IMR-90 (cell line): ENCODE results near the gene URM1. TPM values are rescaled to one million over a fixed set of nuclear protein-coding genes. Genes with fewer than 3 reads are reported as not detected.
A peak's percentile ranks its signal among the peaks of the same experiment; 100 is the strongest.
"Not testable (repeated sequence)": the region's sequence is repeated elsewhere in the genome, so short reads cannot be mapped to it uniquely, and the experiment has no call there.

ENCODE experiments used
- ATAC-seq: fragments of 200-7000 bp; cut with Tn5 transposase; 2 replicates; pipeline ENCODE4 v1.9.1; 2020; ENCODE audit warnings: low read depth, mild to moderate bottlenecking, moderate library complexity
- BruUV-seq: library from RNA; stranded (reverse); fragments of 400-500 nt; replicated peaks from 2 replicates; lab custom pipeline; 2021; lab: Mats Ljungman, UMichigan
- CTCF ChIA-PET: fragments of 300-600 bp; formaldehyde crosslinking; extraction: SDS; loops from one replicate; lab custom pipeline; 2021; ENCODE audit warnings: antibody characterized with exemption; lab: Yijun Ruan, JAX
- POLR2A ChIA-PET: fragments of 300-600 bp; sonication (Branson Sonifier 250); formaldehyde crosslinking; loops from one replicate; lab custom pipeline; 2022; ENCODE audit warnings: antibody characterized with exemption; ENCODE audit not compliant: unreplicated experiment; lab: Charles Lee
- DNase-seq: peaks from one replicate; pipeline ENCODE4 v3.0.0; 2013
- H2AFZ ChIP-seq: replicated peaks from 2 replicates; pipeline ENCODE3; 2013; ENCODE audit warnings: low read length, mild to moderate bottlenecking; ENCODE audit not compliant: poor library complexity
- H2AK5ac ChIP-seq: 2 replicates; pipeline ENCODE4 v1.6.1; 2013; ENCODE audit warnings: low read depth, low read length, inconsistent platforms
- H2AK9ac ChIP-seq: replicated peaks from 2 replicates; pipeline ENCODE3; 2013; ENCODE audit warnings: mild to moderate bottlenecking, low read depth, low read length, moderate library complexity; ENCODE audit not compliant: poor library complexity
- H2BK120ac ChIP-seq: 2 replicates; pipeline ENCODE4 v1.6.1; 2013; ENCODE audit warnings: low read depth, low read length, inconsistent platforms
- H2BK15ac ChIP-seq: 3 replicates; pipeline ENCODE4 v1.6.1; 2013; ENCODE audit warnings: low read depth, low read length, inconsistent platforms
- H2BK20ac ChIP-seq: 2 replicates; pipeline ENCODE4 v1.6.1; 2013; ENCODE audit warnings: low read depth, mild to moderate bottlenecking, inconsistent platforms, low read length, moderate library complexity
- H2BK5ac ChIP-seq: 2 replicates; pipeline ENCODE4 v1.6.1; 2013; ENCODE audit warnings: mild to moderate bottlenecking, low read depth, low read length, inconsistent platforms; ENCODE audit not compliant: poor library complexity, severe bottlenecking
- H3K14ac ChIP-seq: replicated peaks from 2 replicates; pipeline ENCODE4 v1.6.1; 2013; ENCODE audit warnings: low read depth, low read length, inconsistent platforms
- H3K18ac ChIP-seq: 2 replicates; pipeline ENCODE4 v1.6.1; 2013; ENCODE audit warnings: low read depth, low read length, control low read depth
- H3K23ac ChIP-seq: 2 replicates; pipeline ENCODE4 v1.6.1; 2013; ENCODE audit warnings: low read depth, low read length, inconsistent platforms
- H3K27ac ChIP-seq: 2 replicates; pipeline ENCODE4 v1.5.1; 2013; ENCODE audit warnings: mild to moderate bottlenecking, control low read depth, low read length; ENCODE audit not compliant: insufficient read depth
- H3K27me3 ChIP-seq: 2 replicates; pipeline ENCODE4 v1.6.1; 2013; ENCODE audit warnings: low read length; ENCODE audit not compliant: control insufficient read depth, insufficient read depth
- H3K36me3 ChIP-seq: 2 replicates; pipeline ENCODE4 v1.6.1; 2013; ENCODE audit warnings: low read length, mixed read lengths; ENCODE audit not compliant: control insufficient read depth, insufficient read depth
- H3K4ac ChIP-seq: 2 replicates; pipeline ENCODE4 v1.6.1; 2013; ENCODE audit warnings: low read depth, low read length, inconsistent platforms
- H3K4me1 ChIP-seq: 2 replicates; pipeline ENCODE4 v1.6.1; 2013; ENCODE audit warnings: low read length, mixed read lengths; ENCODE audit not compliant: control insufficient read depth, insufficient read depth
- H3K4me2 ChIP-seq: 2 replicates; pipeline ENCODE4 v1.6.1; 2013; ENCODE audit warnings: low read depth, mild to moderate bottlenecking, control low read depth, low read length, moderate library complexity
- H3K4me3 ChIP-seq: 2 replicates; pipeline ENCODE4 v1.5.1; 2013; ENCODE audit warnings: low read depth, mild to moderate bottlenecking, control low read depth, low read length, moderate library complexity; ENCODE audit not compliant: insufficient read depth
- H3K56ac ChIP-seq: 2 replicates; pipeline ENCODE4 v1.6.1; 2013; ENCODE audit warnings: low read length, inconsistent platforms; ENCODE audit not compliant: insufficient read depth; ENCODE audit errors: extremely low read depth
- H3K79me1 ChIP-seq, 2 experiments: 2 replicates each; pipeline ENCODE4 v1.6.1; 2013; ENCODE audit warnings: low read length in 2 of 2, inconsistent platforms in 1 of 2, low read depth in 1 of 2
- H3K9ac ChIP-seq: 2 replicates; pipeline ENCODE4 v1.6.1; 2013; ENCODE audit warnings: low read depth, low read length, control low read depth
- H3K9me1 ChIP-seq: 2 replicates; pipeline ENCODE4 v1.6.1; 2013; ENCODE audit warnings: low read length, inconsistent platforms; ENCODE audit not compliant: insufficient read depth
- H3K9me3 ChIP-seq: 2 replicates; pipeline ENCODE4 v1.6.1; 2013; ENCODE audit warnings: low read length; ENCODE audit not compliant: control insufficient read depth, insufficient read depth
- H4K20me1 ChIP-seq: 2 replicates; pipeline ENCODE4 v1.6.1; 2013; ENCODE audit warnings: low read length, inconsistent platforms; ENCODE audit not compliant: insufficient read depth
- H4K5ac ChIP-seq: 2 replicates; pipeline ENCODE4 v1.6.1; 2013; ENCODE audit warnings: mild to moderate bottlenecking, low read depth, low read length, control low read depth
- H4K8ac ChIP-seq, 2 experiments: 2 replicates each; pipeline ENCODE4 v1.6.1; 2013; ENCODE audit warnings: low read depth in 2 of 2, low read length in 2 of 2, control low read depth in 1 of 2, inconsistent platforms in 1 of 2
- H4K91ac ChIP-seq: 2 replicates; pipeline ENCODE4 v1.6.1; 2013; ENCODE audit warnings: low read depth, low read length, inconsistent platforms; ENCODE audit not compliant: insufficient read depth
- CTCF ChIP-seq: conservative IDR thresholded peaks from 2 replicates; pipeline ENCODE4 v1.5.1; 2012; ENCODE audit warnings: mild to moderate bottlenecking, low read depth, low read length, improper control_type of control experiment
- FOS ChIP-seq: fragments of 150-350 bp; IDR thresholded peaks from 2 replicates; pipeline ENCODE4 v1.6.1; 2016; ENCODE audit warnings: low read depth, low read length
- MXI1 ChIP-seq: IDR thresholded peaks from 2 replicates; pipeline ENCODE4 v1.6.1; 2012; ENCODE audit warnings: low read depth, mild to moderate bottlenecking, low read length, moderate library complexity, borderline replicate concordance
- RAD21 ChIP-seq: IDR thresholded peaks from 2 replicates; pipeline ENCODE4 v1.6.1; 2012; ENCODE audit warnings: low read length, improper control_type of control experiment
- SMC3 ChIP-seq: fragments of 150-350 bp; IDR thresholded peaks from 2 replicates; pipeline ENCODE4 v1.6.1; 2016; ENCODE audit warnings: low read depth, mild to moderate bottlenecking, antibody characterized with exemption, low read length, moderate library complexity
- WGBS, 2 experiments: methylation state at CpG; one replicate each; pipeline versions ENCODE4 v1.1.5 to v1.1.7; 2013; ENCODE audit warnings: missing lambda C conversion rate in 2 of 2; ENCODE audit not compliant: insufficient read length in 1 of 2; ENCODE audit errors: extremely low coverage in 2 of 2; 5-methylcytosine and 5-hydroxymethylcytosine counted together
- dilution Hi-C: fragments of 300-500 bp; cut with HindIII; formaldehyde crosslinking; loops from one replicate; pipeline ENCODE4 v1.14.3; 2018; ENCODE audit warnings: low sequenced_read_pairs; ENCODE audit not compliant: unreplicated experiment
- in situ Hi-C: fragments of 300-500 bp; cut with MboI; formaldehyde crosslinking; loops from 3 replicates; pipeline ENCODE4 v1.14.3; 2019; ENCODE audit warnings: low sequenced_read_pairs, inconsistent platforms, mixed read lengths
- intact Hi-C: fragments of 100-400 bp; cut with micrococcal nuclease; formaldehyde crosslinking; loops from 2 replicates; pipeline ENCODE4 v1.10.0; 2022
- polyA plus RNA-seq, 3 experiments: library from polyadenylated mRNA; depleted of rRNA; stranded (reverse); fragments of >200 nt; gene quantifications; 2 replicates each; pipeline ENCODE4 v1.2.3, GENCODE V29; 2012; ENCODE audit warnings: low replicate concordance in 1 of 3
- total RNA-seq: library from RNA; depleted of rRNA; stranded (reverse); fragments of >200 nt; gene quantifications from 2 replicates; pipeline ENCODE4 v1.2.3, GENCODE V29; 2012

The URM1 gene
- total and polyA plus RNA-seq, 2 of the 4 experiments (the other 2 are of a cell fraction) = 33.2 to 66.9 TPM

DNA sequence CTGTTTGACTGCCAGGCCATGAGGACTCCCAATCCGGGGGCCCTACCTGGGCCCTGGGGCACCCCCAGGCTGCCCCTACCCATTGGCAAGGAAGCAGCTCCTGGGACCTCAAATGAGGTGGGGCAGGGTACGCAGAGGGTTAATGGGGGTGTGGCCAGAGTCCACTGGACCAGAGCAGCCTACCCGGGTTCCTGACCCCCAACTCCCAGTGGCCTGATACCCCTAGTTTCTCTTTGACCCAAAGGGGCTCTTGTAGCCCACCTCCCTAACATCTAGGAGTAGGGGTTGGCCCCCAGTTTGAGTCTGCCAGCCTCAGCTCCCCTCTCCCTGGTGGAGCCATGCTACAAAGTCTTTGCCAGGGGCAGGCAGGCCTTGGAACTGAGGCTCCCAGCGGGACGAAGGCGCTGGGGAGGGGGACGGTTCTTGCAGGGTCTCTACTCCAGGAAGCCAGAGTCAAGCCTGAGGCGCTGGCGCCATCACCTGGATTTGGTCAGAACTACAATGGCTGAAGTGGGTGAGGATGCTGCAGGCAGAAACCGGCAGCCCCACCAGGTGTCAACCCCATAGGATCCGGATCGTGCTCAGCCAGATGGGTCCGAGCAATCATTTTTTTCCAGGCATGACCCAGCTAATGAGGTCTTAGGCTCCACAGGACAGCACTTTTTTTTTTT is 41.1 kb downstream of the URM1 start:
- Histone ChIP-seq H3K4me3 (no peak overlapping the region), H2AK9ac (no peak overlapping the region), H4K91ac (no peak overlapping the region), H3K27me3 (peaks cover 24% of the 10 kb centered on the region), H4K5ac (no peak overlapping the region), H2BK15ac (no peak overlapping the region), H3K23ac (no peak overlapping the region), H3K9ac (no peak overlapping the region), H3K36me3 (no peaks in the 10 kb centered on the region), H3K18ac (no peak overlapping the region), H3K9me1 (no peaks in the 10 kb centered on the region), H3K4me1 (no peaks in the 10 kb centered on the region), H3K9me3 (no peaks in the 10 kb centered on the region), H2AFZ (peak overlapping the region; percentile 16), H3K27ac (no peak overlapping the region), H3K79me1 (no peaks in the 10 kb centered on the region), H3K56ac (no peak overlapping the region), H2AK5ac (no peak overlapping the region), H4K8ac (no peak overlapping the region), H3K4me2 (no peak overlapping the region), H4K20me1 (no peaks in the 10 kb centered on the region), H2BK120ac (no peak overlapping the region), H3K14ac (no peak overlapping the region), H3K4ac (no peak overlapping the region), H2BK5ac (no peak overlapping the region), H2BK20ac (no peak overlapping the region)
- ATAC-seq (peak; percentile 76), DNase-seq (peak; percentile 31)
- TF ChIP-seq MXI1 = no peak
- no peak for TF ChIP-seq FOS
- TF ChIP-seq CTCF = peak; percentile 68
- peak; percentile 84 for TF ChIP-seq RAD21
- TF ChIP-seq SMC3 = peak; percentile 79
- intact Hi-C loops = loop anchor here (1.0 to 2.0 kb wide), 2 partner anchors 50 to 117 kb away; no protein-coding TSS in a partner anchor
- 13% methylated on average over 4 of the region's 13 CpGs; no CpG with 5 or more reads in 1 of the 2 experiments for WGBS, 2 experiments
- no TSS peak for BruUV-seq
- POLR2A ChIA-PET = interaction anchor here (0.6 kb wide), 1 partner anchor 10 kb away, joined by 5 read pairs; no protein-coding TSS in a partner anchor
- dilution Hi-C loops = no loop called here
- in situ Hi-C loops = no loop called here
- CTCF ChIA-PET = interaction anchor here (1.3 to 1.9 kb wide), 2 partner anchors 8 to 50 kb away, joined by 5 to 7 read pairs; partner anchors contain the start of gene CERCAM

DNA sequence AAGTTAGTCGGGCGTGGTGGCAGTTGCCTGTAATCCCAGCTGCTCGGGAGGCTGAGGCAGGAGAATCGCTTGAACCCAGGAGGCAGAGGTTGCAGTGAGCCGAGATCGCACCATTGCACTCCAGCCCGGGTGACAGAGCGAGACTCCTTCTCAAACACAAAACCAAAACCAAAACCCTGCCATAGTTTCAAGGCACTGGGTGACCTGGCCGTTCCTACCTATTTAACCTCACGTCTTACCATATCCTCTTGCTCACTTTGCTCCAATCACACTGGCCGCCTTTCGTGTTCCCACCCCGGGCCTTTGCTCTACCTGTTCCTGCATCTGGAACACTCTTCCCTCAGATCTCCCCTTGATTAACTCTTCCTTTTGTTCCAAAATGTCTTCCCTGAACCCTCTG is 42.6 kb downstream of the URM1 start:
- POLR2A ChIA-PET, H2BK5ac ChIP-seq, H3K18ac ChIP-seq, H2AK5ac ChIP-seq, H2AFZ ChIP-seq, H2BK20ac ChIP-seq, H3K14ac ChIP-seq, H3K79me1 ChIP-seq, H4K91ac ChIP-seq, BruUV-seq, ATAC-seq, H3K4ac ChIP-seq, dilution Hi-C loops, H2AK9ac ChIP-seq, H4K20me1 ChIP-seq, H3K9me1 ChIP-seq, H2BK15ac ChIP-seq, H2BK120ac ChIP-seq, H3K56ac ChIP-seq, DNase-seq, H3K4me3 ChIP-seq, in situ Hi-C loops, H4K8ac ChIP-seq, H3K23ac ChIP-seq, CTCF ChIA-PET, H3K36me3 ChIP-seq, H3K4me1 ChIP-seq, H4K5ac ChIP-seq, H3K9ac ChIP-seq, H3K27ac ChIP-seq, H3K4me2 ChIP-seq, H3K9me3 ChIP-seq: not testable (repeated sequence)
- intact Hi-C loops = loop anchor here (2.0 kb wide), 1 partner anchor 119 kb away; no protein-coding TSS in a partner anchor
- H3K27me3 ChIP-seq = peaks cover 25% of the 10 kb centered on the region
- 78% methylated on average over 7 of the region's 13 CpGs; no CpG with 5 or more reads in 1 of the 2 experiments for WGBS, 2 experiments
